Measurements from ENCODE around the gene CDH11.

Gene CDH11, protein sequence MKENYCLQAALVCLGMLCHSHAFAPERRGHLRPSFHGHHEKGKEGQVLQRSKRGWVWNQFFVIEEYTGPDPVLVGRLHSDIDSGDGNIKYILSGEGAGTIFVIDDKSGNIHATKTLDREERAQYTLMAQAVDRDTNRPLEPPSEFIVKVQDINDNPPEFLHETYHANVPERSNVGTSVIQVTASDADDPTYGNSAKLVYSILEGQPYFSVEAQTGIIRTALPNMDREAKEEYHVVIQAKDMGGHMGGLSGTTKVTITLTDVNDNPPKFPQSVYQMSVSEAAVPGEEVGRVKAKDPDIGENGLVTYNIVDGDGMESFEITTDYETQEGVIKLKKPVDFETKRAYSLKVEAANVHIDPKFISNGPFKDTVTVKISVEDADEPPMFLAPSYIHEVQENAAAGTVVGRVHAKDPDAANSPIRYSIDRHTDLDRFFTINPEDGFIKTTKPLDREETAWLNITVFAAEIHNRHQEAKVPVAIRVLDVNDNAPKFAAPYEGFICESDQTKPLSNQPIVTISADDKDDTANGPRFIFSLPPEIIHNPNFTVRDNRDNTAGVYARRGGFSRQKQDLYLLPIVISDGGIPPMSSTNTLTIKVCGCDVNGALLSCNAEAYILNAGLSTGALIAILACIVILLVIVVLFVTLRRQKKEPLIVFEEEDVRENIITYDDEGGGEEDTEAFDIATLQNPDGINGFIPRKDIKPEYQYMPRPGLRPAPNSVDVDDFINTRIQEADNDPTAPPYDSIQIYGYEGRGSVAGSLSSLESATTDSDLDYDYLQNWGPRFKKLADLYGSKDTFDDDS
- long read RNA-seq: 0 reads

DNA sequence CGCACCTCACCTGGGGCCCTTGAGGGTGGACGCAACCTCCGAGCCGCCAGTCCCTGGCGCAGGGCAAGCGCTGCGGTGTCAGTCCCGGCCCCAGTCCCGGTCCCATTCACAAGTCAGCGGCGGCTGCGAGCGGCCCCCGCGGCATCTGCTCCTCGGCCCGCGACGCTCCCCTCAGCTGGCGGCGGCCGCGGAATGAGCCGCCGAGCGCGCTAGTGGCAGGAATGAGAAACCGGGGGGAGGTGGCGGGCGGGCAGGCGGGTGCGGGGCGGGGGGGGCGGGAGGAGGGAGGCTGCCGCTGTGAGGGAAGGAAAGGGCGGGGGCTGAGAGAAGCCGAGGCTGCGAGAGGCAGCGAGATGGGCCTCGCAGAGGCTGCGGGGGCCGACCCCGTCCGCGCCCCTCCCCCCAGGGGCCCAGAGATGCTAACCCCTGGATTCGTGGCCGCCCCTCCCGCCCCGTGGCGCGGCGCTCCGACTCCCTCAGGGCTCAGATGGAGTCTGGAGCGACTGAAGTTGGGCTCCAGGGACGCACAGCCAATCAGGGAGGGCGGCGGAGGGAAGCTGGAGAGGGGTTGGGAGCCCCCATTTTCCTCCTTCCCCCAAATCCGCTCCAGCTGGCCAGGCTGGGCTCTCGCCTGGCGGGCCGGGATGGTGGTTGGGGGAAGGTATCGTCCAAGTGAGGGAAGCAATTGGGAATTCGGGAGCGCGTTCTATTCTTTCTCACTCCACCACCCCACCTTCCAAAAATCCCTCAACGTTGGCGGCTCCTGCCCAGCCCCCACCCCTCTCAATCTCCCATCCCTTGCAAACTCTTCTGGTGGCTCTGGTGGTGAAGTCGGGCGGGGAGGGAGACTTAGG lies at the start of gene CDH11:
CDH11 (minus strand) TSS at position 194 of the 854 bp plus-strand sequence. CDS start 117,194 bp downstream, outside the sequence.
- no peak for DNase-seq (ENCODE audit: low read depth in 1 of 2, low spot score in 1 of 2)
- TF ChIP-seq, protein P1, sequence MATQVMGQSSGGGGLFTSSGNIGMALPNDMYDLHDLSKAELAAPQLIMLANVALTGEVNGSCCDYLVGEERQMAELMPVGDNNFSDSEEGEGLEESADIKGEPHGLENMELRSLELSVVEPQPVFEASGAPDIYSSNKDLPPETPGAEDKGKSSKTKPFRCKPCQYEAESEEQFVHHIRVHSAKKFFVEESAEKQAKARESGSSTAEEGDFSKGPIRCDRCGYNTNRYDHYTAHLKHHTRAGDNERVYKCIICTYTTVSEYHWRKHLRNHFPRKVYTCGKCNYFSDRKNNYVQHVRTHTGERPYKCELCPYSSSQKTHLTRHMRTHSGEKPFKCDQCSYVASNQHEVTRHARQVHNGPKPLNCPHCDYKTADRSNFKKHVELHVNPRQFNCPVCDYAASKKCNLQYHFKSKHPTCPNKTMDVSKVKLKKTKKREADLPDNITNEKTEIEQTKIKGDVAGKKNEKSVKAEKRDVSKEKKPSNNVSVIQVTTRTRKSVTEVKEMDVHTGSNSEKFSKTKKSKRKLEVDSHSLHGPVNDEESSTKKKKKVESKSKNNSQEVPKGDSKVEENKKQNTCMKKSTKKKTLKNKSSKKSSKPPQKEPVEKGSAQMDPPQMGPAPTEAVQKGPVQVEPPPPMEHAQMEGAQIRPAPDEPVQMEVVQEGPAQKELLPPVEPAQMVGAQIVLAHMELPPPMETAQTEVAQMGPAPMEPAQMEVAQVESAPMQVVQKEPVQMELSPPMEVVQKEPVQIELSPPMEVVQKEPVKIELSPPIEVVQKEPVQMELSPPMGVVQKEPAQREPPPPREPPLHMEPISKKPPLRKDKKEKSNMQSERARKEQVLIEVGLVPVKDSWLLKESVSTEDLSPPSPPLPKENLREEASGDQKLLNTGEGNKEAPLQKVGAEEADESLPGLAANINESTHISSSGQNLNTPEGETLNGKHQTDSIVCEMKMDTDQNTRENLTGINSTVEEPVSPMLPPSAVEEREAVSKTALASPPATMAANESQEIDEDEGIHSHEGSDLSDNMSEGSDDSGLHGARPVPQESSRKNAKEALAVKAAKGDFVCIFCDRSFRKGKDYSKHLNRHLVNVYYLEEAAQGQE (IDR thresholded peaks at IDR 0.05; ENCODE audit: insufficient replicate concordance, low read depth): no peak
- TF ChIP-seq POLR2AphosphoS5 (IDR thresholded peaks at IDR 0.05; ENCODE audit: low read depth) (no peak), GABPA (IDR thresholded peaks at IDR 0.05; ENCODE audit: low read depth) (no peak), SPI1 (IDR thresholded peaks at IDR 0.05; ENCODE audit: borderline replicate concordance, low read depth) (no peak)
- TF ChIP-seq, protein P2, sequence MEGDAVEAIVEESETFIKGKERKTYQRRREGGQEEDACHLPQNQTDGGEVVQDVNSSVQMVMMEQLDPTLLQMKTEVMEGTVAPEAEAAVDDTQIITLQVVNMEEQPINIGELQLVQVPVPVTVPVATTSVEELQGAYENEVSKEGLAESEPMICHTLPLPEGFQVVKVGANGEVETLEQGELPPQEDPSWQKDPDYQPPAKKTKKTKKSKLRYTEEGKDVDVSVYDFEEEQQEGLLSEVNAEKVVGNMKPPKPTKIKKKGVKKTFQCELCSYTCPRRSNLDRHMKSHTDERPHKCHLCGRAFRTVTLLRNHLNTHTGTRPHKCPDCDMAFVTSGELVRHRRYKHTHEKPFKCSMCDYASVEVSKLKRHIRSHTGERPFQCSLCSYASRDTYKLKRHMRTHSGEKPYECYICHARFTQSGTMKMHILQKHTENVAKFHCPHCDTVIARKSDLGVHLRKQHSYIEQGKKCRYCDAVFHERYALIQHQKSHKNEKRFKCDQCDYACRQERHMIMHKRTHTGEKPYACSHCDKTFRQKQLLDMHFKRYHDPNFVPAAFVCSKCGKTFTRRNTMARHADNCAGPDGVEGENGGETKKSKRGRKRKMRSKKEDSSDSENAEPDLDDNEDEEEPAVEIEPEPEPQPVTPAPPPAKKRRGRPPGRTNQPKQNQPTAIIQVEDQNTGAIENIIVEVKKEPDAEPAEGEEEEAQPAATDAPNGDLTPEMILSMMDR (IDR thresholded peaks at IDR 0.05; ENCODE audit: insufficient read depth, low read length): no peak
- Histone ChIP-seq H3K4me3 (replicated peaks; ENCODE audit: insufficient read depth, low read length) (no peak within 1 kb of the TSS), H3K27ac (replicated peaks) (no peak within 1 kb of the TSS), H3K27me3 (ENCODE audit: insufficient read depth, poor library complexity, severe bottlenecking) (peaks cover 44% of the 10 kb centered on the region)

DNA sequence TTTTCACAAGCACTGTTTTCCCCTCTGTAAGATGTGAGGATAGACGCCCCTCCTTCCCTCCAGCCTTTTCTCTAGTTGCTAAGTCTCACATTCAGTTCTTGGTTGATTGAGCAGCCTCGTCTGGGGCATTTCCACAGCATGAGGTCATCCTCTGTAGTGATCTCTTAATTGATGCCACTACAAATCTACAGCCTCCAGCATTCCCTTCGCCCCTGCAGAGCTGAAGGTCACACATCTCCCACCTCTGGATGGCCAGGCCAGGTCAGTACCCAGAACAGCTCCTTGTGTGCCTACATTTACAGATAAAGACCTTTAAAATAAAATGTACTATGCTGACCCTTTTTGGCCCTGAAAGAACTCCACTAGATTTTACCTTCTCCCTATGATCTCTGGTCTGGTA lies 32.5 kb upstream of the CDH11 start:
- TF ChIP-seq GABPA (IDR thresholded peaks at IDR 0.05; ENCODE audit: low read depth) (no peak), POLR2AphosphoS5 (IDR thresholded peaks at IDR 0.05; ENCODE audit: low read depth) (no peak), SPI1 (IDR thresholded peaks at IDR 0.05; ENCODE audit: borderline replicate concordance, low read depth) (no peak)
- TF ChIP-seq, protein P2 (IDR thresholded peaks at IDR 0.05; ENCODE audit: insufficient read depth, low read length): no peak
- DNase-seq (ENCODE audit: low read depth in 1 of 2, low spot score in 1 of 2): no peak
- H3K27me3 ChIP-seq (ENCODE audit: insufficient read depth, poor library complexity, severe bottlenecking): no peaks in the 10 kb centered on the region
- no peak overlapping the region for H3K4me3 ChIP-seq (replicated peaks; ENCODE audit: insufficient read depth, low read length)
- H3K27ac ChIP-seq (replicated peaks): no peak overlapping the region

DNA sequence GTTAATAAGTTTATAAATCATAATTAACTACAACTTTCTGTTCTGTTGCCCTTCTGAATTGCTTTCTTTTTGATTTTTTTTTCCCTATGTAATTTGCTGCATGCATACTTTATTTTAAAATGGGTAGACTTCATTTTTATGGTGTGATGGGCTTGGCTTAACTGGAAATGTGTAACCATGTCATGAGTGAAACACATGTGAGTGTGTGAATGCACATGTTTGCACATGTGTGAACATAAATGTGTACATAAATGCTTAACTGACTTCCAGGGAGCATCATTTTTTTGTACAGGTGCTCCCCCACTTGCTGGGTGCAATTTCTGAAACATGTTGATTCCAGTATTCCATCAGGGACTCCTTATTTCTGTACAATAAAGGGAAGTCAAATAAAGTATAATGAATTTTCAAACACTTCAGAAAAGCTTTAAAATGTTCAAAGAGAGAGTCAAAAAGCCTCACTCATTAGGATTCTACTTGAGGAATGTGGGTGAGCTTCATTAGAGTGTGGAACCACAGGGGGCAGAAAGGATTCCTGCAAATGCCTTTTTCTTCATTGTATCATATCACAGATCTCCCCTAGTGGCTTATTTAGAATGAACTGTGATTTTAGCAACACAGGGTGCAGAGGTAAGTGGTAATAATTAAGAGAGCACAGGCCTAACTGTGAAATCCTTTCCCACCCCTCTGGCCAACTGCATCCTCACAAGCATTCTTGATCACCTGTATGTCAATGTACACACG lies 31.7 kb upstream of the CDH11 start:
- TF ChIP-seq, protein P2 (IDR thresholded peaks at IDR 0.05; ENCODE audit: insufficient read depth, low read length): no peak
- TF ChIP-seq POLR2AphosphoS5 (IDR thresholded peaks at IDR 0.05; ENCODE audit: low read depth): no peak
- TF ChIP-seq GABPA (IDR thresholded peaks at IDR 0.05; ENCODE audit: low read depth): no peak
- no peak for TF ChIP-seq SPI1 (IDR thresholded peaks at IDR 0.05; ENCODE audit: borderline replicate concordance, low read depth)
- TF ChIP-seq, protein P1 (IDR thresholded peaks at IDR 0.05; ENCODE audit: insufficient replicate concordance, low read depth): no peak
- Histone ChIP-seq H3K27me3 (ENCODE audit: insufficient read depth, poor library complexity, severe bottlenecking) (no peaks in the 10 kb centered on the region), H3K4me3 (replicated peaks; ENCODE audit: insufficient read depth, low read length) (no peak overlapping the region), H3K27ac (replicated peaks) (no peak overlapping the region)
- DNase-seq (ENCODE audit: low read depth in 1 of 2, low spot score in 1 of 2): no peak
